ENCODE results near the gene CRCP.
"Not testable (repeated sequence)": the region's sequence is repeated elsewhere in the genome, so short reads cannot be mapped to it uniquely, and the experiment has no call there.

The CRCP gene

GRCh38 chr7:66164356-66164755, 49.7 kb downstream of the CRCP start:
- no peak overlapping the region for H3K4me3 ChIP-seq (ENCODE audit: low read depth, low read length)
- ChIA-PET CTCF (interaction anchor here (1.2 kb wide), 1 partner anchor 23 kb away, joined by 3 read pairs; no protein-coding TSS in a partner anchor), POLR2A (no interaction called here)
- no peak for DNase-seq (ENCODE audit: low read depth, low spot score)
- TF ChIP-seq, protein P1, sequence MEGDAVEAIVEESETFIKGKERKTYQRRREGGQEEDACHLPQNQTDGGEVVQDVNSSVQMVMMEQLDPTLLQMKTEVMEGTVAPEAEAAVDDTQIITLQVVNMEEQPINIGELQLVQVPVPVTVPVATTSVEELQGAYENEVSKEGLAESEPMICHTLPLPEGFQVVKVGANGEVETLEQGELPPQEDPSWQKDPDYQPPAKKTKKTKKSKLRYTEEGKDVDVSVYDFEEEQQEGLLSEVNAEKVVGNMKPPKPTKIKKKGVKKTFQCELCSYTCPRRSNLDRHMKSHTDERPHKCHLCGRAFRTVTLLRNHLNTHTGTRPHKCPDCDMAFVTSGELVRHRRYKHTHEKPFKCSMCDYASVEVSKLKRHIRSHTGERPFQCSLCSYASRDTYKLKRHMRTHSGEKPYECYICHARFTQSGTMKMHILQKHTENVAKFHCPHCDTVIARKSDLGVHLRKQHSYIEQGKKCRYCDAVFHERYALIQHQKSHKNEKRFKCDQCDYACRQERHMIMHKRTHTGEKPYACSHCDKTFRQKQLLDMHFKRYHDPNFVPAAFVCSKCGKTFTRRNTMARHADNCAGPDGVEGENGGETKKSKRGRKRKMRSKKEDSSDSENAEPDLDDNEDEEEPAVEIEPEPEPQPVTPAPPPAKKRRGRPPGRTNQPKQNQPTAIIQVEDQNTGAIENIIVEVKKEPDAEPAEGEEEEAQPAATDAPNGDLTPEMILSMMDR (IDR thresholded peaks at IDR 0.05; ENCODE audit: insufficient read depth, low read length, missing control alignments), result no peak

DNA sequence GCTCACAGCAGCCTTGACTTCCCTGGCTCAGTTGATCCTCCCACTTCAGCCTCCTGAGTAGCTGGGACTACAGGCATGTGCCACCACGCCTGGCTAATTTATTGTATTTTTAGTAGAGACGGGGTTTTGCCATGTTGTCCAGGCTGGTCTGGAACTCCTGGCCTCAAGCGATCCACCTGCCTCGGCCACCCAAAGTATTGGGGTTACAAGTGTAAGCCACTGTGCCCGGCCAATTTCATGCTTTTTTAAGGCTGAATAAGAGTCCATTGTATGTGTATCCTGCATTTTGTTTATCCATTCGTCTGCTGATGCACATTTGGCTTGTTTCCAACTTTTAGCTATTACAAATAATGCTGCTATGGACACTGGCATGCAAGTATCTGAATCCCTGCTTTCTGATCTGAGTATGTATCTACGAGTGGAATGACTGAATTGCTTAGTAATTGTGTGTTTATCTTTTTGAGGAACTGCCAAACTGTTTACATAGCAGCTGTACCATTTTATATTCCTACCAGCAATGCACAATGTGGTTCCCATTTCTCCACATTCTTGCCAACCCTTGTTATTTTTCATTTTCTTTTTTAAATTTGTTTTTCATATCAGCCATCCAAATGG, 53.2 kb downstream of the CRCP start:
- CTCF ChIA-PET, result interaction anchor here (1.2 kb wide), 1 partner anchor 27 kb away, joined by 4 read pairs; no protein-coding TSS in a partner anchor
- DNase-seq (ENCODE audit: low read depth, low spot score), result peak; percentile 69

GRCh38 chr7:66169616-66170015, 55.0 kb downstream of the CRCP start:
- DNase-seq (ENCODE audit: low read depth, low spot score), result no peak
- H3K4me3 ChIP-seq (ENCODE audit: low read depth, low read length), result no peak overlapping the region
- CTCF ChIA-PET, result no interaction called here
- TF ChIP-seq, protein P1 (IDR thresholded peaks at IDR 0.05; ENCODE audit: insufficient read depth, low read length, missing control alignments), result no peak
- POLR2A ChIA-PET, result no interaction called here

More for the DNA sequence above, 53.2 kb downstream of the CRCP start:
- H3K4me3 ChIP-seq (ENCODE audit: low read depth, low read length), result no peak overlapping the region
- POLR2A ChIA-PET, result no interaction called here
- TF ChIP-seq, protein P1 (IDR thresholded peaks at IDR 0.05; ENCODE audit: insufficient read depth, low read length, missing control alignments), result no peak

- POLR2A ChIA-PET, result interaction anchor here (0.6 kb wide), 1 partner anchor 62 kb away, joined by 3 read pairs; no protein-coding TSS in a partner anchor
- TF ChIP-seq, protein P1 (IDR thresholded peaks at IDR 0.05; ENCODE audit: insufficient read depth, low read length, missing control alignments), result no peak
- DNase-seq (ENCODE audit: low read depth, low spot score), result no peak
- CTCF ChIA-PET, result no interaction called here
- no peak overlapping the region for H3K4me3 ChIP-seq (ENCODE audit: low read depth, low read length)
Observed at GRCh38 chr7:66170309-66171231, 55.9 kb downstream of the CRCP start.

GRCh38 chr7:66172536-66173401, 58.1 kb downstream of the CRCP start:
- POLR2A ChIA-PET; DNase-seq (ENCODE audit: low read depth, low spot score); H3K4me3 ChIP-seq (ENCODE audit: low read depth, low read length): not testable (repeated sequence)
- CTCF ChIA-PET, result interaction anchor here (0.8 to 1.2 kb wide), 2 partner anchors 12 to 97 kb away, joined by 3 read pairs; no protein-coding TSS in a partner anchor

DNA sequence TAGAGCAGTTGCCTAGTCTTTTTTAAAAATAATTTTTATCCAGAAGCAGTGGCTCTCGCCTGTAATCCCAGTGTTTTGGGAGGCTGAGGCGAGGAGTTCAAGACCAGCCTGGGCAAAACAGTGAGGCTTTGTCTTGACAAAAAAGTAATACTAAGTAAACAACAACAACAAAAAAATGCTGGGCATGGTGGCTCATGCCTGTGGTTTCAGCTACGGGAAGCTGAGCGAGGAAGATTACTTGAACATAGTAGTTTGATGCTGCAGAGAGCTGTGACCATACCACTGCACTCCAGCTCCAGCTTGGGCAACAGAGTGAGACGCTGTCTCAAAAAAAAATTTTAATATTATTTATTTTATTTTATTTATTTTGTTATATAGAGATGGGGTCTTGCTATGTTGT, 59.2 kb downstream of the CRCP start:
- H3K4me3 ChIP-seq (ENCODE audit: low read depth, low read length), result no peak overlapping the region
- TF ChIP-seq, protein P1 (IDR thresholded peaks at IDR 0.05; ENCODE audit: insufficient read depth, low read length, missing control alignments), result no peak
- POLR2A ChIA-PET, result no interaction called here
- CTCF ChIA-PET, result interaction anchor here (0.8 kb wide), 1 partner anchor 96 kb away, joined by 3 read pairs; no protein-coding TSS in a partner anchor
- no peak for DNase-seq (ENCODE audit: low read depth, low spot score)

DNA sequence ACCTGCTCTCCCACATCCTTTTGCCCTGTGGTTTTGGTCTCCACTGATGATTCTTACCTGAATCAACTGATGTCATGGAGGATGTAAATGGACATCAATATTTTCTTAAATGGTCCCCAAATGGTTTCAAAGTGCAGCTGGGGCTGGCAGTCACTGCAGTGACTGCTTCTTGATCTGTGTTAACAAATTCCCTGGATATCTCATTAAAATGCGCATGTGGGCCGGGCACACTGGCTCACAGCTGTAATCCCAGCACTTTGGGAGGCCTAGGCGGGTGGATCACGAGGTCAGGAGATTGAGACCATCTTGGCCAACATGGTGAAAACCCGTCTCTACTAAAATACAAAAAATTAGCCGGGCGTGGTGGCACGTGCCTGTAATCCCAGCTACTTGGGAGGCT, 60.4 kb downstream of the CRCP start:
- CTCF ChIA-PET, result interaction anchor here (1.4 kb wide), 1 partner anchor 144 kb away, joined by 5 read pairs; no protein-coding TSS in a partner anchor
- POLR2A ChIA-PET; H3K4me3 ChIP-seq (ENCODE audit: low read depth, low read length); DNase-seq (ENCODE audit: low read depth, low spot score): not testable (repeated sequence)

All from AG04449 (cell line).